H1 (cell line): ENCODE data around the gene KIAA1328. TPM values are rescaled to one million over a fixed set of nuclear protein-coding genes. Genes with fewer than 3 reads are reported as not detected.

Experiments
- CTCF ChIA-PET: fragments of 300-600 bp; sonication (Branson Sonifier 250); formaldehyde crosslinking; loops from one replicate; lab custom pipeline; 2021; ENCODE audit not compliant: partially characterized antibody; lab: Charles Lee
- POLR2A ChIA-PET: fragments of 300-600 bp; sonication (Branson Sonifier 250); formaldehyde crosslinking; loops from one replicate; lab custom pipeline; 2021; ENCODE audit warnings: inconsistent platforms; ENCODE audit not compliant: partially characterized antibody; lab: Charles Lee
- DNase-seq, 2 experiments: peaks; one replicate each; pipeline versions ENCODE4 v3.0.0 to v3.0.0-alpha.2; 2010 to 2022; ENCODE audit warnings: low spot score in 2 of 2, low read depth in 1 of 2, mixed read lengths in 1 of 2
- FAIRE-seq: peaks from 2 replicates; lab custom pipeline; 2011; peaks lifted over from hg19 to GRCh38; lab: Jason Lieb, UNC
- H2AFZ ChIP-seq: 2 replicates; pipeline ENCODE4 v1.8.1; 2012; ENCODE audit warnings: low read length, inconsistent platforms
- H2AK5ac ChIP-seq: 2 replicates; pipeline ENCODE4 v1.6.1; 2013; ENCODE audit warnings: low read depth, low read length
- H2BK120ac ChIP-seq: replicated peaks from 2 replicates; pipeline ENCODE3; 2013; ENCODE audit warnings: low read depth, low read length, inconsistent platforms
- H2BK12ac ChIP-seq: 2 replicates; pipeline ENCODE4 v1.6.1; 2013; ENCODE audit warnings: low read depth, low read length
- H2BK15ac ChIP-seq: 2 replicates; pipeline ENCODE4 v1.6.1; 2013; ENCODE audit warnings: low read length
- H2BK20ac ChIP-seq: 2 replicates; pipeline ENCODE4 v1.6.1; 2013; ENCODE audit warnings: low read length
- H2BK5ac ChIP-seq: 2 replicates; pipeline ENCODE4 v1.6.1; 2013; ENCODE audit warnings: low read depth, low read length
- H3K14ac ChIP-seq: 2 replicates; pipeline ENCODE4 v1.6.1; 2013; ENCODE audit warnings: inconsistent platforms; ENCODE audit not compliant: insufficient read length
- H3K18ac ChIP-seq: 2 replicates; pipeline ENCODE4 v1.6.1; 2013; ENCODE audit warnings: low read length; ENCODE audit errors: extremely low read depth
- H3K23ac ChIP-seq: 2 replicates; pipeline ENCODE4 v1.6.1; 2013; ENCODE audit warnings: inconsistent platforms; ENCODE audit not compliant: insufficient read length
- H3K23me2 ChIP-seq: 2 replicates; pipeline ENCODE4 v1.6.1; 2013; ENCODE audit warnings: low read depth, low read length
- H3K27ac ChIP-seq: 2 replicates; pipeline ENCODE4 v1.6.1; 2011; ENCODE audit warnings: low read depth, low read length, inconsistent platforms
- H3K27me3 ChIP-seq, 4 experiments: replicated peaks in 1 of 4; 1 replicate in 1 of 4; 2 replicates in 3 of 4; pipeline versions ENCODE4 v1.6.1 to v1.8.1; 2011 to 2013; ENCODE audit warnings: low read length in 3 of 4, mild to moderate bottlenecking in 3 of 4, inconsistent platforms in 2 of 4, mixed read lengths in 2 of 4, moderate library complexity in 1 of 4; ENCODE audit not compliant: control insufficient read depth in 3 of 4, insufficient read depth in 3 of 4; ENCODE audit errors: extremely low read depth in 1 of 4
- H3K36me3 ChIP-seq, 4 experiments: 2 replicates each; pipeline versions ENCODE4 v1.6.1 to v1.8.1; 2011 to 2013; ENCODE audit warnings: mild to moderate bottlenecking in 4 of 4, low read length in 3 of 4, moderate library complexity in 2 of 4, control low read depth in 1 of 4, inconsistent platforms in 1 of 4; ENCODE audit not compliant: insufficient read depth in 4 of 4, control insufficient read depth in 2 of 4
- H3K4ac ChIP-seq: replicated peaks from 2 replicates; pipeline ENCODE3; 2013; ENCODE audit warnings: low read length, low read depth, mixed read lengths, inconsistent platforms; ENCODE audit not compliant: insufficient read length
- H3K4me1 ChIP-seq, 4 experiments: replicated peaks in 1 of 4; 1 replicate in 1 of 4; 2 replicates in 3 of 4; pipeline versions ENCODE4 v1.6.1 to v1.8.1; 2011 to 2013; ENCODE audit warnings: low read length in 3 of 4, inconsistent platforms in 2 of 4, mixed read lengths in 1 of 4; ENCODE audit not compliant: insufficient read depth in 4 of 4, control insufficient read depth in 3 of 4
- H3K4me2 ChIP-seq, 2 experiments: 2 replicates each; pipeline versions ENCODE4 v1.6.1 to v1.8.1; 2011 to 2013; ENCODE audit warnings: low read depth in 2 of 2, low read length in 2 of 2, control low read depth in 1 of 2, inconsistent platforms in 1 of 2, mild to moderate bottlenecking in 1 of 2; ENCODE audit not compliant: insufficient read depth in 1 of 2
- H3K4me3 ChIP-seq, 4 experiments: fragments of 200-600, 300-600 bp in 1 of 4; sonication (generic), shearing (Covaris generic), sonication (Bioruptor Twin) in 1 of 4; 2 replicates each; pipeline versions ENCODE4 v1.5.1 to v1.8.1; 2011 to 2016; ENCODE audit warnings: low read length in 4 of 4, low read depth in 3 of 4, control low read depth in 2 of 4, inconsistent platforms in 2 of 4, mild to moderate bottlenecking in 2 of 4, mixed read lengths in 1 of 4, moderate library complexity in 1 of 4; ENCODE audit not compliant: insufficient read depth in 2 of 4; ENCODE audit errors: extremely low read depth in 1 of 4
- H3K56ac ChIP-seq: replicated peaks from 2 replicates; pipeline ENCODE3; 2013; ENCODE audit warnings: low read depth, mild to moderate bottlenecking, mixed read lengths, low read length, inconsistent platforms; ENCODE audit not compliant: insufficient read length
- H3K79me1 ChIP-seq: 2 replicates; pipeline ENCODE4 v1.6.1; 2013; ENCODE audit warnings: low read depth, low read length, control low read depth
- H3K79me2 ChIP-seq, 2 experiments: 2 replicates each; pipeline versions ENCODE4 v1.6.1 to v1.8.1; 2012 to 2013; ENCODE audit warnings: low read length in 2 of 2, mild to moderate bottlenecking in 2 of 2, inconsistent platforms in 1 of 2; ENCODE audit not compliant: insufficient read depth in 2 of 2, control insufficient read depth in 1 of 2
- H3K9ac ChIP-seq, 4 experiments: replicated peaks in 1 of 4; 1 replicate in 1 of 4; 2 replicates in 3 of 4; pipeline versions ENCODE4 v1.6.1 to v1.8.1; 2011 to 2013; ENCODE audit warnings: low read depth in 3 of 4, low read length in 3 of 4, control low read depth in 2 of 4, mild to moderate bottlenecking in 2 of 4, moderate library complexity in 2 of 4, inconsistent platforms in 1 of 4; ENCODE audit errors: extremely low read depth in 1 of 4
- H3K9me3 ChIP-seq, 2 experiments: 2 replicates each; pipeline versions ENCODE4 v1.6.1 to v1.8.1; 2012 to 2013; ENCODE audit warnings: mild to moderate bottlenecking in 2 of 2, moderate library complexity in 2 of 2, control low read depth in 1 of 2, inconsistent platforms in 1 of 2, low read depth in 1 of 2, low read length in 1 of 2, mixed read lengths in 1 of 2; ENCODE audit not compliant: insufficient read depth in 2 of 2
- H4K20me1 ChIP-seq, 2 experiments: replicated peaks in 1 of 2; 2 replicates each; pipeline versions ENCODE3 to v1.8.1; 2011 to 2013; ENCODE audit warnings: inconsistent platforms in 2 of 2, low read length in 2 of 2, mild to moderate bottlenecking in 1 of 2; ENCODE audit not compliant: insufficient read depth in 2 of 2, control insufficient read depth in 1 of 2
- H4K5ac ChIP-seq: 2 replicates; pipeline ENCODE4 v1.6.1; 2013; ENCODE audit warnings: low read length, low read depth, mixed read lengths, inconsistent platforms; ENCODE audit not compliant: insufficient read length
- H4K8ac ChIP-seq: 2 replicates; pipeline ENCODE4 v1.8.0; 2013; ENCODE audit warnings: mild to moderate bottlenecking, moderate library complexity, low read length, inconsistent platforms; ENCODE audit not compliant: insufficient read depth; ENCODE audit errors: extremely low read depth
- H4K91ac ChIP-seq: replicated peaks from 2 replicates; pipeline ENCODE3; 2013; ENCODE audit warnings: low read length, mixed read lengths, inconsistent platforms; ENCODE audit not compliant: insufficient read length
- BCL11A ChIP-seq, 2 experiments: IDR thresholded peaks; one replicate each; pipeline ENCODE4 v1.6.1; 2011; ENCODE audit warnings: low read depth in 2 of 2, low read length in 2 of 2, mild to moderate bottlenecking in 2 of 2
- BRCA1 ChIP-seq: IDR thresholded peaks from 2 replicates; pipeline ENCODE4 v1.6.1; 2012; ENCODE audit warnings: low read depth, low read length, improper control_type of control experiment
- CHD1 ChIP-seq: IDR thresholded peaks from 2 replicates; pipeline ENCODE4 v1.6.1; 2012; ENCODE audit warnings: low read depth, low read length, improper control_type of control experiment
- EGR1 ChIP-seq: IDR thresholded peaks from 2 replicates; pipeline ENCODE4 v1.6.1; 2011; ENCODE audit warnings: low read depth, low read length, borderline replicate concordance
- GABPA ChIP-seq: IDR thresholded peaks from 2 replicates; pipeline ENCODE4 v1.6.1; 2011; ENCODE audit warnings: mild to moderate bottlenecking, low read length, moderate library complexity, borderline replicate concordance; ENCODE audit not compliant: insufficient read depth
- HDAC2 ChIP-seq, 2 experiments: fragments of 300-600 bp in 1 of 2; sonication (generic) in 1 of 2; IDR thresholded peaks; 2 replicates each; pipeline ENCODE4 v1.6.1; 2011 to 2012; ENCODE audit warnings: low read depth in 2 of 2, low read length in 2 of 2, mild to moderate bottlenecking in 2 of 2, moderate library complexity in 2 of 2, borderline replicate concordance in 1 of 2, inconsistent platforms in 1 of 2
- RNF2 ChIP-seq: fragments of 200-900, 300-1000 bp; sonication (generic); IDR thresholded peaks from 2 replicates; pipeline ENCODE4 v1.7.1; 2016; ENCODE audit warnings: borderline replicate concordance, low read depth, mild to moderate bottlenecking, antibody characterized with exemption, low read length; ENCODE audit not compliant: poor library complexity, severe bottlenecking; ENCODE audit errors: missing control alignments
- TAF1 ChIP-seq: IDR thresholded peaks from 2 replicates; pipeline ENCODE4 v1.6.1; 2011; ENCODE audit warnings: mild to moderate bottlenecking, low read depth, low read length
- TEAD4 ChIP-seq: IDR thresholded peaks from 2 replicates; pipeline ENCODE4 v1.6.1; 2012; ENCODE audit warnings: low read depth, low read length, inconsistent platforms, mixed read lengths
- WGBS, 2 experiments: shearing (Covaris generic) in 1 of 2; methylation state at CpG; one replicate each; pipeline versions ENCODE4 v1.1.6 to v1.1.7; 2013 to 2015; ENCODE audit warnings: low lambda C conversion rate in 2 of 2, mixed read lengths in 2 of 2, inconsistent platforms in 1 of 2, low coverage in 1 of 2, missing lambda C conversion rate in 1 of 2; ENCODE audit not compliant: insufficient replicate concordance in 2 of 2, insufficient coverage in 1 of 2, insufficient read length in 1 of 2; ENCODE audit errors: extremely low coverage in 1 of 2, missing lambda C conversion rate in 1 of 2; 5-methylcytosine and 5-hydroxymethylcytosine counted together
- polyA plus RNA-seq, 7 experiments: library from polyadenylated mRNA; depleted of rRNA in 3 of 7; stranded (reverse) in 5 of 7; unstranded in 2 of 7; fragments of >200 nt in 5 of 7; fragments of 200-250 nt in 2 of 7; gene quantifications; 1 replicate in 5 of 7; 2 replicates in 1 of 7; 4 replicates in 1 of 7; pipeline versions ENCODE4 v1.2.1 to v1.2.3, GENCODE V29; 2011 to 2013; ENCODE audit warnings: missing spikeins in 2 of 7, mixed read lengths in 2 of 7
- total RNA-seq: library from RNA; stranded (reverse); fragmentation: NEBNext Ultra II Directional; extraction: Animal tissue kit (Norgen Biotek cat#: 25700); gene quantifications from 2 replicates; pipeline ENCODE4 v1.2.1, GENCODE V29; 2021

Gene KIAA1328
- total and polyA plus RNA-seq, 2 of the 8 experiments (the other 6 are each of a cell fraction or from before 2014, with no cell fraction given): 2.6 to 5.7 TPM

GRCh38 chr18:37252854-37253393, 424.0 kb downstream of the KIAA1328 start:
- Histone ChIP-seq H3K4me2 (peak overlapping the region; percentile 75 to 85), H2BK20ac (no peak overlapping the region)
- FAIRE-seq: no peak
- TF ChIP-seq EGR1 (no peak), CHD1 (no peak), BCL11A (IDR thresholded peaks at IDR 0.05; ENCODE audit: low read depth in 2 of 2, low read length in 2 of 2) (no peak), TEAD4 (no peak), HDAC2 (IDR thresholded peaks at IDR 0.05; ENCODE audit: borderline replicate concordance in 1 of 2, low read depth in 2 of 2, low read length in 2 of 2) (no peak), TAF1 (no peak), RNF2 (no peak), BRCA1 (no peak), GABPA (no peak)

More at GRCh38 chr18:37252854-37253393, 424.0 kb downstream of the KIAA1328 start:
- Histone ChIP-seq H4K20me1 (peaks cover 0 to 5% of the 10 kb centered on the region in 2 experiments), H3K9ac (no peak overlapping the region; a peak in 1 of 7 replicates), H4K91ac (no peak overlapping the region), H4K5ac (no peak overlapping the region), H3K14ac (no peak overlapping the region), H3K4me3 (peak overlapping the region; percentile 64 to 88 (median 66)), H3K27me3 (peaks cover 5 to 31% (median 22%) of the 10 kb centered on the region in 4 experiments), H3K18ac (no peak overlapping the region), H2AK5ac (no peak overlapping the region), H2BK5ac (no peak overlapping the region), H2AFZ (no peak overlapping the region), H3K23ac (no peak overlapping the region), H3K27ac (no peak overlapping the region), H3K4ac (no peak overlapping the region), H3K4me1 (peaks cover 0 to 13% (median 6%) of the 10 kb centered on the region in 4 experiments; a peak in 6 of 7 replicates), H4K8ac (no peak overlapping the region), H3K79me1 (no peaks in the 10 kb centered on the region; the same call in 1 of the 2 replicates), H2BK15ac (0 out of 2 replicates have a peak overlapping the region, but pooled peaks have one; percentile 81), H3K23me2 (peaks cover 7% of the 10 kb centered on the region; the same call in 1 of the 2 replicates), H3K9me3 (no peaks in the 10 kb centered on the region), H3K36me3 (no peaks in the 10 kb centered on the region), H2BK12ac (0 out of 2 replicates have a peak overlapping the region, but pooled peaks have one; percentile 23), H3K79me2 (no peaks in the 10 kb centered on the region), H3K56ac (no peak overlapping the region), H2BK120ac (no peak overlapping the region)
- ChIA-PET POLR2A (interaction anchor here (0.5 to 1.1 kb wide), 3 partner anchors 22 to 168 kb away, joined by 3 read pairs; no protein-coding TSS in a partner anchor), CTCF (interaction anchor here (0.8 to 3.2 kb wide), 12 partner anchors 8 to 311 kb away, joined by 3 to 12 read pairs (median 4); no protein-coding TSS in a partner anchor)
- no peak for DNase-seq
- WGBS, 2 experiments: 72% methylated on average over 9 of the region's 12 CpGs; no CpG with 5 or more reads in 1 of the 2 experiments
